GM19395 (cell line): ENCODE data around the gene CFAP52.
A peak's percentile ranks its signal among the peaks of the same experiment; 100 is the strongest.
"Not testable (repeated sequence)": the region's sequence is repeated elsewhere in the genome, so short reads cannot be mapped to it uniquely, and the experiment has no call there.

ENCODE experiments used
- ATAC-seq: cut with Tn5 transposase; IDR thresholded peaks from one replicate; pipeline ENCODE4 v1.9.1; 2021; ENCODE audit warnings: mild to moderate bottlenecking, moderate library complexity; ENCODE audit not compliant: unreplicated experiment

CFAP52 gene

GRCh38 chr17:9644910-9645751, 68.7 kb downstream of the CFAP52 start, which contains the start of gene USP43:
USP43 (plus strand) TSS chr17:9645517; CDS start chr17:9645633, 116 bp downstream.
- no peak for ATAC-seq

GRCh38 chr17:9645851-9646545, 69.6 kb downstream of the CFAP52 start:
- no peak for ATAC-seq

GRCh38 chr17:9646546-9646885, 70.1 kb downstream of the CFAP52 start:
- no peak for ATAC-seq

GRCh38 chr17:9647014-9647413, 70.6 kb downstream of the CFAP52 start:
- ATAC-seq, result no peak

- no peak for ATAC-seq
Observed at GRCh38 chr17:9648521-9649110, 72.2 kb downstream of the CFAP52 start.

- no peak for ATAC-seq
Observed at GRCh38 chr17:9658593-9659211, 82.3 kb downstream of the CFAP52 start.

GRCh38 chr17:9661027-9661426, 84.6 kb downstream of the CFAP52 start:
- no peak for ATAC-seq

- ATAC-seq, result not testable (repeated sequence)
Observed at GRCh38 chr17:9663511-9663910, 87.1 kb downstream of the CFAP52 start.

GRCh38 chr17:9666461-9667050, 90.1 kb downstream of the CFAP52 start:
- ATAC-seq, result no peak

GRCh38 chr17:9668517-9668916, 92.1 kb downstream of the CFAP52 start:
- ATAC-seq, result no peak

- ATAC-seq, result no peak
Observed at GRCh38 chr17:9669551-9670008, 93.1 kb downstream of the CFAP52 start.

- ATAC-seq, result no peak
Observed at GRCh38 chr17:9670596-9670995, 94.2 kb downstream of the CFAP52 start.

- no peak for ATAC-seq
Observed at GRCh38 chr17:9671559-9671958, 95.1 kb downstream of the CFAP52 start.

GRCh38 chr17:9672266-9672665, 95.8 kb downstream of the CFAP52 start:
- ATAC-seq, result no peak

- ATAC-seq, result no peak
Observed at GRCh38 chr17:9672691-9673090, 96.2 kb downstream of the CFAP52 start.

GRCh38 chr17:9676084-9676483, 99.6 kb downstream of the CFAP52 start:
- no peak for ATAC-seq

GRCh38 chr17:9676820-9677310, 100.4 kb downstream of the CFAP52 start:
- peak; percentile 49 for ATAC-seq

GRCh38 chr17:9677411-9677810, 101.0 kb downstream of the CFAP52 start:
- no peak for ATAC-seq

GRCh38 chr17:9677896-9678295, 101.5 kb downstream of the CFAP52 start:
- ATAC-seq, result no peak

GRCh38 chr17:9684955-9685621, 108.6 kb downstream of the CFAP52 start:
- no peak for ATAC-seq
